GM20000 (cell line): ENCODE data around the gene B3GNT5.

Experiments
- DNase-seq: peaks from one replicate; pipeline ENCODE4 v3.0.0; 2012; ENCODE audit warnings: low spot score
- TF ChIP-seq, protein P1 (sequence below): IDR thresholded peaks from 2 replicates; pipeline ENCODE4 v1.5.1; 2012; ENCODE audit warnings: mild to moderate bottlenecking, control low read depth; ENCODE audit errors: extremely low read depth, missing control alignments

The B3GNT5 gene, protein sequence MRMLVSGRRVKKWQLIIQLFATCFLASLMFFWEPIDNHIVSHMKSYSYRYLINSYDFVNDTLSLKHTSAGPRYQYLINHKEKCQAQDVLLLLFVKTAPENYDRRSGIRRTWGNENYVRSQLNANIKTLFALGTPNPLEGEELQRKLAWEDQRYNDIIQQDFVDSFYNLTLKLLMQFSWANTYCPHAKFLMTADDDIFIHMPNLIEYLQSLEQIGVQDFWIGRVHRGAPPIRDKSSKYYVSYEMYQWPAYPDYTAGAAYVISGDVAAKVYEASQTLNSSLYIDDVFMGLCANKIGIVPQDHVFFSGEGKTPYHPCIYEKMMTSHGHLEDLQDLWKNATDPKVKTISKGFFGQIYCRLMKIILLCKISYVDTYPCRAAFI

DNA sequence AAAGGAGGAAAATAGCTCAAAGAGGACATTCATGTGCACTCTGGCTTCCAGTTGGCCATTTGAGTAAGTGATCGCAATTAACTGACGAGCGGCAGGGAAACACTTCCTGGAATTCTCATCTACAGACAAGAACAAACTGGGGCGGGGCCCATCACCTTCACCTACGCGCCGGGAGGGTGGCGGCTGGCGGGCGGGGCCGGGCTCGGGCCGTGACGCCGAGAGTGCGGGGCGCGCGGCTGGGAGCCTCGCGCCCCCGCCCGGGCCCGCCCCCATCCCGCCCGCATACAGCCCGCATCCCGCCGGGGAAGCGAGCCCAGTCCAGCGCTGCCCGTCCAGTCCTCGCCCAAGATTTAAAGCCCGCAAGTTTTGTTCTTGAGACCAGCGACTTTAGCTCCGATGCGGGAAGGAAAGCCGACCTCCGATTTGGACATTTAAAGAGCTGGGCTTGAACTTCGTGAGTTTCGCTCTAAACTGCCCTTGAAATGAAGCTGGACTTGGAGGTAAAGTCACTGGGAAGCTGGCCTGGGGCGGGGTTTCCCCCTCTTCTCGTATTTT, at the start of gene B3GNT5:
Gene B3GNT5 (plus strand): TSS at position 281 of the 555 bp plus-strand sequence. CDS start 16,546 bp downstream, outside the sequence.
- DNase-seq: no peak
- TF ChIP-seq, protein P1, sequence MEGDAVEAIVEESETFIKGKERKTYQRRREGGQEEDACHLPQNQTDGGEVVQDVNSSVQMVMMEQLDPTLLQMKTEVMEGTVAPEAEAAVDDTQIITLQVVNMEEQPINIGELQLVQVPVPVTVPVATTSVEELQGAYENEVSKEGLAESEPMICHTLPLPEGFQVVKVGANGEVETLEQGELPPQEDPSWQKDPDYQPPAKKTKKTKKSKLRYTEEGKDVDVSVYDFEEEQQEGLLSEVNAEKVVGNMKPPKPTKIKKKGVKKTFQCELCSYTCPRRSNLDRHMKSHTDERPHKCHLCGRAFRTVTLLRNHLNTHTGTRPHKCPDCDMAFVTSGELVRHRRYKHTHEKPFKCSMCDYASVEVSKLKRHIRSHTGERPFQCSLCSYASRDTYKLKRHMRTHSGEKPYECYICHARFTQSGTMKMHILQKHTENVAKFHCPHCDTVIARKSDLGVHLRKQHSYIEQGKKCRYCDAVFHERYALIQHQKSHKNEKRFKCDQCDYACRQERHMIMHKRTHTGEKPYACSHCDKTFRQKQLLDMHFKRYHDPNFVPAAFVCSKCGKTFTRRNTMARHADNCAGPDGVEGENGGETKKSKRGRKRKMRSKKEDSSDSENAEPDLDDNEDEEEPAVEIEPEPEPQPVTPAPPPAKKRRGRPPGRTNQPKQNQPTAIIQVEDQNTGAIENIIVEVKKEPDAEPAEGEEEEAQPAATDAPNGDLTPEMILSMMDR: no peak

DNA sequence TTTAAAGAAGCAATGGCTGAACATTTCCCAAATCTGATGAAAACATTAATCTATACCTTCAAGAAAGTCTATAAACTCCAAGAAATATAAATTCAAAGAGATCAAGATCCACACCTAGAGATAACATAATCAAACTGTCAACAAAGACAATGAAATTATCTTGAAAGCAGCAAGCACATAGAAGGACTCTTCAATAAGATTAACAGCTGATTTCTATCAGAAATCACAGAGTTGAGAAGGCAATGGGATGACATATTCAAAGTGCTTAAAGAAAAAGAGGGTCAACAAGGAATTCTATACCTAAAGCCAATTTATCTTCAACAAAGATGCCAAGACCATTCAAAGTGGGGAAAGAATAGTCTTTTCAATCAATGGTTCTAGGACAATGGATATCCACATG, 49.4 kb upstream of the B3GNT5 start:
- no peak for DNase-seq
- TF ChIP-seq, protein P1: no peak

DNA sequence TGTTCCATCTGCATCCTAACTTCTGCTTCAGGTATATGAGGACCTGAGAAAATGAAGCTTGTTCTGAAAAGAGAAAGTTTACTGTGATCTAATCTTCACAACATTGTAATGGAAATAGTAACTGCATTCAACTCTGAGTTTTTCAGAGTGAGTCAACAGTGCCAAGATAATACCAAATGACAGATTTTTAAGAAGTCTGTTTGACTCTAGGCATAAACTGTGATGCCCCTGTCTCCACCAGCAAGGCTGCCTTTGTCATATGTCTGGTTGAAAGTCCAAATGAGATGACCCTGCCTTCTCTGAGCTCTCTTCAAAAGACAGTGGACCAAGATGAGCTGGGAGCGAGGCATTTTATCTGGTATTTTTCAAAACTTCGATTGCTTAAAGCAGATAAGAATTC, 44.8 kb upstream of the B3GNT5 start:
- DNase-seq: no peak
- TF ChIP-seq, protein P1: no peak

DNA sequence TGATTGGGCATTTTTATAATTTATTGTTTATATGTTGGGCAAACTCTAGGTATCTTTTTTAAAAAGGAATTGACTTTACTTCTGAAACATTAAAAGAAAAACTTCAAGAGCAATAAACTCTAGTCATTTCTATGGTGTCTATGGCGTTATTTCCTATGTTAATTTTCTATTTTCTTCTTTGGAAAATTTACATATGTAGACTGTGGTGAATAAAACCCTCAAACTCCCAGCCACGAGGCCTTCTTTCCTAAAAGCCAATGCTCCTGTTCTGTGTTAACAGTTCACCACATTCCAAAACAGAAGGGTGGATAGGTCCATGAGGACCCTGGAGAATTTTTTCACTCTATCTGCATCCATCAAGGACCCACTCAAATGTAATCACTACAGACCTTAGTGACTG, 44.3 kb upstream of the B3GNT5 start:
- no peak for DNase-seq

DNA sequence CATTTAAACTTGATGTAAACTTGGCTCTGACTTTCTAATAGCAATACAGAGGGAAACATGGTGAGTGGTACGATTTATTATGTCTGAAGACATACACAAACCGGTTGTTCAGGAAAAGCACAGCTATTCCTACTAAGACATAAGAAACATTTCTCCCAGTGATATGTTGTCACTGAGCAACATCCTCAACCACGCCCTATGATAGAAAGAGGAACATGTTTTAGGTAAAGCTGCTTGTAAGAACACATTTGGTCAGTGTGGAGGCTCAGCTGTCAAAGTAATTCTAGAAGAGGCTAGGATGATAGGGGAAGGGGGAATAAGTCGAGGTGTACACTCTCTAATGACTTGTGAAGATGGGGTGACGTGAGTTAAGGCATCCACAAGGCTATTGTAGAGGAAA, 42.7 kb upstream of the B3GNT5 start:
- no peak for DNase-seq
- TF ChIP-seq, protein P1: no peak

More for the DNA sequence above, 44.3 kb upstream of the B3GNT5 start:
- TF ChIP-seq, protein P1: no peak

DNA sequence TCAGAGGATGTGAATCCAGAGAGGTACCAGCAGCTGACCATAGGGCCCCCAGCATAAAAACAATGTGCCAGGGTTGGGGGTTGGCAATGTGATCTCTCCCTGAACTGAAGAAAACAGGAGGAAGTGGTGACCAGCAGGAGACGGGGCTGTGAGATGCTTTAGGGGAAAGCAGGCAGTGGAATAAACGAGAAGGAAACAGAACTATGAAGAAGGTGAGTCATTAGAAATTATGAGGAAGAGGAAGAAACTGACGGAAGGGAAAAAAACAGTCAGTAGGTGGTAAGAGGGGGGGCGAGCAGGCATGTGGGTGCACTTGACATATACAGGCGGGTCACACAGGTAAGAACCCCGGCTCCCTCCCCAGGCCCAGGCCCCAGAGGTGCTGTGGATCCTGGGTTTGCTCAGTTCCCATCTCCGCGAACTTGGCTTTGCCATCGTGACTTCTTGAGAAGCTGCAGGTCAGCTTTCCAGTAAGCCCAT, 42.2 kb upstream of the B3GNT5 start:
- DNase-seq: no peak
- TF ChIP-seq, protein P1: no peak

DNA sequence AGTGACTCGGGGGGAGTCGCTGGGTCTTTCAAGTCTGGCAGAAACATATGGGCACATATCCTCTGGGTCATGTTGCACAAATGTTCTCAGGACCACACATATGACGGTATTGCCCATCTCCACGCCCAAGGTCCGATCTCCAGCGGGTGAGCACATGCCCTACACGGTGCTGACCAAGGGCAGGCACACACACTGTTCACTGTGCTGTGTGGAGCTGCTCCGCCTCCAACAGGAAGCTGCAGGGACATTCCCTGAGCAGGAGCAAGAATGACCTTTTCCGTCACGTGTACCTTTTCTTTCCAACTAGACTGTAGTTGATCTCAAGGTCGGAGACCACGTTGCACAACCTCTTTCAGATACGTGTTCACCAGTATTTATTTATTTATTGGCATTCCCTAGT, 41.7 kb upstream of the B3GNT5 start:
- TF ChIP-seq, protein P1: no peak
- no peak for DNase-seq
